NOMO-1 (cell line): Measurements from ENCODE around the gene MYORG.
A peak's percentile ranks its signal among the peaks of the same experiment; 100 is the strongest.
"Not testable (repeated sequence)": the region's sequence is repeated elsewhere in the genome, so short reads cannot be mapped to it uniquely, and the experiment has no call there.

Experiments used
- DNase-seq, 2 experiments: peaks; one replicate each; lab custom pipeline; 2025; ENCODE audit not compliant: unreplicated experiment in 2 of 2; lab: John Stamatoyannopoulos, UW

Gene MYORG

GRCh38 chr9:34338079-34338478 lies 38.6 kb downstream of the MYORG start:
- not testable (repeated sequence) for DNase-seq

GRCh38 chr9:34337403-34337802 lies 39.3 kb downstream of the MYORG start:
- no peak for DNase-seq

- DNase-seq, result no peak
These were observed 41.3 kb downstream of the MYORG start for GRCh38 chr9:34335376-34335775.

- DNase-seq, result no peak
These were observed 41.8 kb downstream of the MYORG start for GRCh38 chr9:34334916-34335315.

- DNase-seq, result no peak
These were observed 42.3 kb downstream of the MYORG start for GRCh38 chr9:34334337-34334824.

- no peak for DNase-seq
These were observed 42.9 kb downstream of the MYORG start for GRCh38 chr9:34333836-34334235.

GRCh38 chr9:34332076-34332964 lies 44.4 kb downstream of the MYORG start:
- no peak for DNase-seq

GRCh38 chr9:34331196-34331595 lies 45.5 kb downstream of the MYORG start:
- peak in 1 of 2 experiments; percentile 59 for DNase-seq

GRCh38 chr9:34328987-34329832 lies 47.5 kb downstream of the MYORG start, which contains the start of the genes KIF24 and NUDT2:
KIF24 (minus strand) TSS chr9:34329268; CDS start chr9:34311346, 17,922 bp downstream.
NUDT2 (plus strand) TSS chr9:34329569; CDS start chr9:34339040, 9,471 bp downstream.
- peak; percentile 100 for DNase-seq

- peak; percentile 74 to 87 for DNase-seq
These were observed 48.2 kb downstream of the MYORG start for GRCh38 chr9:34328500-34328986.

- no peak for DNase-seq
These were observed 50.0 kb downstream of the MYORG start for GRCh38 chr9:34326690-34327089.

GRCh38 chr9:34322899-34323591 lies 53.7 kb downstream of the MYORG start:
- no peak for DNase-seq

GRCh38 chr9:34321451-34321850 lies 55.2 kb downstream of the MYORG start:
- peak in 1 of 2 experiments; percentile 12 for DNase-seq

GRCh38 chr9:34318163-34318790 lies 58.4 kb downstream of the MYORG start:
- DNase-seq, result no peak

- no peak for DNase-seq
These were observed 59.3 kb downstream of the MYORG start for GRCh38 chr9:34317436-34317835.
